ENCODE results near the gene NRP2. TPM values are rescaled to one million over a fixed set of nuclear protein-coding genes. Genes with fewer than 3 reads are reported as not detected.

NRP2 gene, protein sequence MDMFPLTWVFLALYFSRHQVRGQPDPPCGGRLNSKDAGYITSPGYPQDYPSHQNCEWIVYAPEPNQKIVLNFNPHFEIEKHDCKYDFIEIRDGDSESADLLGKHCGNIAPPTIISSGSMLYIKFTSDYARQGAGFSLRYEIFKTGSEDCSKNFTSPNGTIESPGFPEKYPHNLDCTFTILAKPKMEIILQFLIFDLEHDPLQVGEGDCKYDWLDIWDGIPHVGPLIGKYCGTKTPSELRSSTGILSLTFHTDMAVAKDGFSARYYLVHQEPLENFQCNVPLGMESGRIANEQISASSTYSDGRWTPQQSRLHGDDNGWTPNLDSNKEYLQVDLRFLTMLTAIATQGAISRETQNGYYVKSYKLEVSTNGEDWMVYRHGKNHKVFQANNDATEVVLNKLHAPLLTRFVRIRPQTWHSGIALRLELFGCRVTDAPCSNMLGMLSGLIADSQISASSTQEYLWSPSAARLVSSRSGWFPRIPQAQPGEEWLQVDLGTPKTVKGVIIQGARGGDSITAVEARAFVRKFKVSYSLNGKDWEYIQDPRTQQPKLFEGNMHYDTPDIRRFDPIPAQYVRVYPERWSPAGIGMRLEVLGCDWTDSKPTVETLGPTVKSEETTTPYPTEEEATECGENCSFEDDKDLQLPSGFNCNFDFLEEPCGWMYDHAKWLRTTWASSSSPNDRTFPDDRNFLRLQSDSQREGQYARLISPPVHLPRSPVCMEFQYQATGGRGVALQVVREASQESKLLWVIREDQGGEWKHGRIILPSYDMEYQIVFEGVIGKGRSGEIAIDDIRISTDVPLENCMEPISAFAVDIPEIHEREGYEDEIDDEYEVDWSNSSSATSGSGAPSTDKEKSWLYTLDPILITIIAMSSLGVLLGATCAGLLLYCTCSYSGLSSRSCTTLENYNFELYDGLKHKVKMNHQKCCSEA
- 100 to 1,000 TPM in 1 of 4 donors, 10 to 100 TPM in 3; 59.2 to 105 (median 74.0) TPM for polyA plus RNA-seq (ENCODE audit: insufficient read length in 4 of 4)

- peak in 2 of 4 donors; percentile 74 to 80 for DNase-seq (ENCODE audit: low read depth in 4 of 4, low spot score in 3 of 4)
Measured at GRCh38 chr2:205682239-205682970, at the start of gene NRP2. Gene NRP2, plus strand, starts transcription at chr2:205682501. Its CDS starts 790 bp downstream, at chr2:205683291.

- no peak for DNase-seq (ENCODE audit: low read depth in 4 of 4, low spot score in 3 of 4)
Measured at GRCh38 chr2:205633994-205634393, 48.3 kb upstream of the NRP2 start.

DNA sequence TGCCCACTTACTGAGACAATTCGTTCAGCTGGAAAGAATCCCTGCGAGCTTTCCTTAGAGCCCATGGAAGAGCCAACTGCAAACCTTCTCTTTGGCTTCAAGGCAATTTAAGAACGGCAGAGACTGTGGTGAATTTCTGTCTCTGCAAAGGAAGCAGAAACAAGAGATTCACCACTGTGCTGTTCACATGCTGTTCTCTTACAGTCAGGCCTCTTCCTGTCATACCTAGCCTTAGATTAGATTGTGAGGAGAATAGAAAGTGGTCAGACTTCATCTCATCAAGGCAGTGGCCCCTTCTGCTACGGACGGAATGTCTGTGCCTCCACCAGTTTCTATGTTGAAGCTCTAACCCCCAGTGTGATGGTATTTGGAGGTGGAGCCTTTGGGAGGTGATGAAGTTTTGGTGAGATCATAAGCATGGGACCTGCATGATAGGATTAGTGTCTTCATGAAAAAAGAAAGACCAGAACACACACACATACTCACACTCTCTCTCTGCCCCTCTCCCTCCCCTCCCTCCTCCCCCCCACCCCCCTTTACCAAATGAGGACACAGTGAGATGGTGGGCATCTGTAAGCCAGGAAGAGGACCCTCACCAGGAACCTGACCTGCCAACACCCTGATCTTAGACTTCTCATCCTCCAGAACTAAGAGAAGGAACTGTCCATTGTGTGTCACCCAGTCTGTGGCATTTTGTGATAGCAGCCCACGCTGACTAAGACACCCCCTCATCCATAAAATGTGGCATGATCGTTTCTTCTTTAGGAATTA, 45.6 kb upstream of the NRP2 start:
- DNase-seq (ENCODE audit: low read depth in 4 of 4, low spot score in 3 of 4) = no peak

GRCh38 chr2:205637320-205637602, 45.0 kb upstream of the NRP2 start:
- no peak for DNase-seq (ENCODE audit: low read depth in 4 of 4, low spot score in 3 of 4)

GRCh38 chr2:205637779-205638503, 44.4 kb upstream of the NRP2 start:
- no peak for DNase-seq (ENCODE audit: low read depth in 4 of 4, low spot score in 3 of 4)

GRCh38 chr2:205640716-205641115, 41.6 kb upstream of the NRP2 start:
- no peak for DNase-seq (ENCODE audit: low read depth in 4 of 4, low spot score in 3 of 4)

DNA sequence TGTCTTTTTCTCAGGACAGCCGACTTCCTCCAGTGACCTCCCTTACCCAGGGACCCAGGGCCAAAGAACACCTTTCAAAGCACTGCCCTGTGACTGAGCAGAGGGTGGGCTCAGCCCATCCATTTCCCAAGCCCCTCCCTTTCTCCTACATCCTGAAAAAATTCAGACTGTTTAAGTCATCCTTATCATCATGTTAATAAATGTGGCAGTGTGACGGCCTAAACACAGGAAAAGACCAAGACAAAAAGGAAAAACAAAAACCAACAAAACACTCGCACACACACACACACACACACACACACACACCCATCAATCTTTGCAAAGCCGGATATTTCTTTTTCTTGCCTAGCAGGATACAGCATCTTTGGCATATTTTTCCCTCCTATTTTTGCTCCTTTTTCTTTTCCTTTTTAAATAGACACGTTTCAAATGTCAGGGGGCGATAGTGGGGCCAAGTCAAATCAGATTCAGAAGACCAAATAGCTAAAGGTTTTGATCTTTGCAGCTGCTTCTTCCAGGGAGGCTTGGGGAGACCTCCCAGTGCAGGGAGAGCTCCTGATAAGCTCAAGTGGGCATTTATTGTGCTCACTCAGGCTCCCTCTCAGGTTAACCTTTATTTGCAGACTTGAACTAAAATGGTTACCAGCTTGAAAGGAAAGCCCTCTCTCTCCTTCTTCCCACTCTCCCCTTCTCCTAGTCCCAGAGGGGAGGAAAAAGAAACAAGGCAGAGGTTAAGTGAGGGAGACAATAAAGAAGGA, 39.5 kb upstream of the NRP2 start:
- DNase-seq (ENCODE audit: low read depth in 4 of 4, low spot score in 3 of 4) = no peak

GRCh38 chr2:205643391-205643885, 38.9 kb upstream of the NRP2 start:
- DNase-seq (ENCODE audit: low read depth in 4 of 4, low spot score in 3 of 4) = no peak

DNA sequence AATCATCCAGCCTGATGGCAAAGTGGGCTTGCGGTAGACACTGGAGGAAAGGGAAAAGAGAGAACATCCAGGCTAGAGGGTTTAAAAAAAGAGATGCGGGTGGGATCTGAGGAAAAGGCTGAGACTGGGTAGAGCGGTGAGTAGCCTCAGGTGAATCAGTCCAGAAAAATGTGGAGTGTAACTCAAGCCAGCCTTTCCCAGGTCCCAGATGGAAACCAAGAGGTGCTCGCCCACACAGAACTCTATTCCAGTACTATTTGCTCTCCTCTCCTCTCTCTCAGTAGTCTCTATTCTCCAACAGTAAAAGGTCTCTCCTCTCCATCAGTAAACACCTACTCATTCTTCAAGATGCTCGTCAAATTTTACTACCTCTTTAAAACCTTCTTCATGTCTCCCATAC, 38.3 kb upstream of the NRP2 start:
- DNase-seq (ENCODE audit: low read depth in 4 of 4, low spot score in 3 of 4) = no peak

- DNase-seq (ENCODE audit: low read depth in 4 of 4, low spot score in 3 of 4) = no peak
Measured at GRCh38 chr2:205646680-205647079, 35.6 kb upstream of the NRP2 start.

DNA sequence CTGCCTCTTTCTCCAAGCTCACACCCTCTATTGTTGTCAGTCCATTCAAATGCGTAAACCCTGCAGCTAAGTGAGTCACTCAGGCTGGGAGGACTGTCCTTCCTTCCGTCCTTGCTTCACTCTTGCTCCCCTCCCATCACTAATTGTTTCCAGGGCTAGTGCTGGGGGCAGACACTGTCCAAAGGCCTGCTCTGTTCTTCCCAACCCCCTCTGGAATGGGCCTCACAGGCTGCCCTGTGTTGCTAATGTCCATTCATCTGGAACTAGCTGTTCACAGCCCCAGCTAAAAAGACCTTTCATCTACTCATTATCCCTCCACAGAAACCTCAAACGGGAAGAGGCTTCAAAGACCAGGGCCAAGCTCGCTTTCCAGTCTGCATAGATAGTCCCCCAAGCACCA, 31.9 kb upstream of the NRP2 start:
- no peak for DNase-seq (ENCODE audit: low read depth in 4 of 4, low spot score in 3 of 4)

- no peak for DNase-seq (ENCODE audit: low read depth in 4 of 4, low spot score in 3 of 4)
Measured at GRCh38 chr2:205650931-205651330, 31.4 kb upstream of the NRP2 start.

DNA sequence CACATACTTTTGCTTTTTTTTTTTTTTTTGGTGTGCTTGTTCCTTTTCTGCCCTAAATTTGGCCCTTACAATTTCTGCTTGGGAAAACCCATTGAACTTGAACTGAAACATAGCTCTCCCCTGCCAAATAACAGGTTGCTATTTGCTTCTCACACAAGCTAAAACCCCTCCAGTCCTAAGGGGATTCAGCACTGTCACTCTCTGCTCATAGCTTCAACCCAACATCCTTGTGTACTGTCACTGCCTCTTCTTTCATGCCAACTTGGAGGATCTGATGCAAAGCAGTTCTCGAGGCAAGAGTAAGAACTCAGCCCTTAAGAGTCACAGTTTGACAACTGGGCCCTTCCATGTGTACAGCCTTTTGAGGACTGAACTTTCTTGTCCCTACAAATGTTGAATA, 30.6 kb upstream of the NRP2 start:
- no peak for DNase-seq (ENCODE audit: low read depth in 4 of 4, low spot score in 3 of 4)

- no peak for DNase-seq (ENCODE audit: low read depth in 4 of 4, low spot score in 3 of 4)
Measured at GRCh38 chr2:205654878-205655605, 27.3 kb upstream of the NRP2 start.

DNA sequence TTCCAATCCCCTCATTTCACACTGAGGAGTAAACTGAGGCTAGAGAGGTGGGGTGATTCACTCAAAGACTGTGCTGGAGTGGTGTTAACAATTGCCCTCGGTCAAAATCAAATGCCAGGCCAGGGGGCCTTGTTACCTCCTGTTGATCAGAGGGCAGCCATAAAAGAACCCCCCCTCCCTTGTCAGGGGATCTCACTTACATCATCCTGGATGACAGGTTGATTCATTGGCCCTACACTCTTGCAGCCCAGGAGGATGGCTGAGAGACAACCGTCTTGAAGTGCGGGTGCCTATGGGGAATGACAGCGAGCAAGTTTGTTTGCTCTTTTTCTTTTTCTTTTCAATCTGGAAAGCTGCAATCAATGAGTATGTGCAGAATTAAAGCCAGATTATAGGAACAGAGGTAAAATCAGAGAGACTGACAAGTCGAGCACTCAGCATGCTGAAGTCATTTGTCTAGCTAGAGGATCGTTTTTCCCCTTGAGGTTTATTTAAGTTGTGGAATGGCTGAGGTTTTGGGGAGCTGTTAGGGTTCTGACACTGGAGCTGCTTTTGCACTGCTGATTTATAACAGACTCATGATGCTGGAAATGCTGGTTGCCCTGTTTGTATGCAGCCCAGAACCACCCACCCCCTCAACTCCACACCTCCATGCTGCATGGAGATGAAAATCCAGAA, 26.4 kb upstream of the NRP2 start:
- DNase-seq (ENCODE audit: low read depth in 4 of 4, low spot score in 3 of 4) = no peak

GRCh38 chr2:205656461-205656860, 25.8 kb upstream of the NRP2 start:
- no peak for DNase-seq (ENCODE audit: low read depth in 4 of 4, low spot score in 3 of 4)

DNA sequence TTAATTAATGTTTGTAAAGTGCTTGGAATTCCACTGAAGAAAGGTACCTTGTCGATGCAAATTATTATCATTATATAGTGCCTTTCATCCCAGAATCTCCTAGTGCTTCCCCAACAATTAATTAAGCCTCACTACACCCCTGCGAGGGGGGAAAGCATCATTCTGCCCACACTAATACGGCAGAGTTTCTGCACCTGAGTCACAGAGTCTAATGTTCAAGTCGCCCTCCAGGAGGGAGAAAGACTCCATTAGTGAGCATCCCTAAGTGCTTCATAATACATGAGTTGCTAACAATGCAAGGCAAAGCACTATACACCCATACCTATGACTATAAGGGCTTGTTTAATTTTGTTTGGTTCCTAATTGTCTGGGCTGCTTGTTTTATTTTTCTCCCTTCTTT, 25.4 kb upstream of the NRP2 start:
- no peak for DNase-seq (ENCODE audit: low read depth in 4 of 4, low spot score in 3 of 4)

GRCh38 chr2:205657579-205657978, 24.7 kb upstream of the NRP2 start:
- no peak for DNase-seq (ENCODE audit: low read depth in 4 of 4, low spot score in 3 of 4)
